Coronary artery (tissue), 2 donors: ENCODE results near the gene TMEM238.
A peak's percentile ranks its signal among the peaks of the same experiment; 100 is the strongest.
"Not testable (repeated sequence)": the region's sequence is repeated elsewhere in the genome, so short reads cannot be mapped to it uniquely, and the experiment has no call there.

Source experiments
- DNase-seq: peaks from one replicate; pipeline ENCODE4 v3.0.0-alpha.2; 2017; ENCODE audit warnings: low spot score
- H3K27ac ChIP-seq, 2 donors: fragments of 200-600 bp; sonication (generic); one replicate each; pipeline ENCODE4 v1.5.1; 2016 to 2019
- H3K4me3 ChIP-seq: fragments of 200-600 bp; sonication (generic); 2 replicates; pipeline ENCODE4 v1.5.1; 2016; ENCODE audit warnings: mild to moderate bottlenecking, moderate library complexity
- TF ChIP-seq, protein P1 (sequence below): fragments of 200-600 bp; sonication (generic); IDR thresholded peaks from one replicate; pipeline ENCODE4 v1.5.1; 2019; ENCODE audit warnings: antibody characterized with exemption

Gene TMEM238

DNA sequence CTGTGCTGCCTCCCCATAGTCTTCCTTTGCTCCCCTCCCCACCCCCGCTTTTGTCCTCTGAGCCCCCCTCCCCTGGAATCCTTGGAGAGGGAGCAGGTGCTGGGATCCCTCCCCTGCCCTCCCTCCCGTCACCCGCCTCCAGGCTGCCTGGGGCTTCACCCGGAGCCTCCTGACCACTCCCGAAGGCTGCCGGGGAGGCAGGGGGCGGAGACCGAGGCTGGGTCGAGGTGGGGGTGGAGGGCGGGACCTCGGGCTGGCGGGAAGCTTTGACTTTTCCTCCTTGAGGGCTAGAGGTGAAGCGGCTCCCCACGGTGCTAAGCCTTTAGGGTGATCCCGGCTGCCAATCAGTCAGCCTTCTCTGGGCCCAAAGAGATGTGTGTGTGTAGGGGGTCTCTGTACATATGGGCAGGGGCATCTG is 42.9 kb downstream of the TMEM238 start:
- H3K4me3 ChIP-seq: peak overlapping the region; percentile 75
- TF ChIP-seq, protein P1, sequence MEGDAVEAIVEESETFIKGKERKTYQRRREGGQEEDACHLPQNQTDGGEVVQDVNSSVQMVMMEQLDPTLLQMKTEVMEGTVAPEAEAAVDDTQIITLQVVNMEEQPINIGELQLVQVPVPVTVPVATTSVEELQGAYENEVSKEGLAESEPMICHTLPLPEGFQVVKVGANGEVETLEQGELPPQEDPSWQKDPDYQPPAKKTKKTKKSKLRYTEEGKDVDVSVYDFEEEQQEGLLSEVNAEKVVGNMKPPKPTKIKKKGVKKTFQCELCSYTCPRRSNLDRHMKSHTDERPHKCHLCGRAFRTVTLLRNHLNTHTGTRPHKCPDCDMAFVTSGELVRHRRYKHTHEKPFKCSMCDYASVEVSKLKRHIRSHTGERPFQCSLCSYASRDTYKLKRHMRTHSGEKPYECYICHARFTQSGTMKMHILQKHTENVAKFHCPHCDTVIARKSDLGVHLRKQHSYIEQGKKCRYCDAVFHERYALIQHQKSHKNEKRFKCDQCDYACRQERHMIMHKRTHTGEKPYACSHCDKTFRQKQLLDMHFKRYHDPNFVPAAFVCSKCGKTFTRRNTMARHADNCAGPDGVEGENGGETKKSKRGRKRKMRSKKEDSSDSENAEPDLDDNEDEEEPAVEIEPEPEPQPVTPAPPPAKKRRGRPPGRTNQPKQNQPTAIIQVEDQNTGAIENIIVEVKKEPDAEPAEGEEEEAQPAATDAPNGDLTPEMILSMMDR: no peak
- H3K27ac ChIP-seq: peak overlapping the region; percentile 47 to 93
- no peak for DNase-seq

DNA sequence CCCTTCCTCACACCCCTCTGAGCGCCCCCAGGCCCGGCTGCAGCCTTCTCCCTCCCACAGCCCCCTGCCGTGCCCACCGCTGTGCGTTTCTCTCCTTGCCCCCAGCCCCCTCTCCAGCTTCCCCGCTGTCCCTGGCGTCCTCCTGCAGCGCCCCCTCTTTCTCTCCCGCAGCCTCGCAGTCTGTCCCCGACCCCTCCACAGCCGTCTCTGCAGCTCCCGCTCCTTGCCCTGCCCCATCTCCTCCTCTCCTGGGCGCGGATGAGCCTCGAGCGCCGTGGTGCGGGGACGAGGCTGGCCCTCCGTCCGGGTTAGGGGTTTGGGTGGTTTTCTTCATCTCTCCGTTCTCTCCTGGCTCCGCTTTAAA is 43.3 kb downstream of the TMEM238 start:
- Histone ChIP-seq H3K4me3 (peak overlapping the region; percentile 75), H3K27ac (peak overlapping the region; percentile 47 to 93)
- no peak for DNase-seq
- TF ChIP-seq, protein P1: no peak

DNA sequence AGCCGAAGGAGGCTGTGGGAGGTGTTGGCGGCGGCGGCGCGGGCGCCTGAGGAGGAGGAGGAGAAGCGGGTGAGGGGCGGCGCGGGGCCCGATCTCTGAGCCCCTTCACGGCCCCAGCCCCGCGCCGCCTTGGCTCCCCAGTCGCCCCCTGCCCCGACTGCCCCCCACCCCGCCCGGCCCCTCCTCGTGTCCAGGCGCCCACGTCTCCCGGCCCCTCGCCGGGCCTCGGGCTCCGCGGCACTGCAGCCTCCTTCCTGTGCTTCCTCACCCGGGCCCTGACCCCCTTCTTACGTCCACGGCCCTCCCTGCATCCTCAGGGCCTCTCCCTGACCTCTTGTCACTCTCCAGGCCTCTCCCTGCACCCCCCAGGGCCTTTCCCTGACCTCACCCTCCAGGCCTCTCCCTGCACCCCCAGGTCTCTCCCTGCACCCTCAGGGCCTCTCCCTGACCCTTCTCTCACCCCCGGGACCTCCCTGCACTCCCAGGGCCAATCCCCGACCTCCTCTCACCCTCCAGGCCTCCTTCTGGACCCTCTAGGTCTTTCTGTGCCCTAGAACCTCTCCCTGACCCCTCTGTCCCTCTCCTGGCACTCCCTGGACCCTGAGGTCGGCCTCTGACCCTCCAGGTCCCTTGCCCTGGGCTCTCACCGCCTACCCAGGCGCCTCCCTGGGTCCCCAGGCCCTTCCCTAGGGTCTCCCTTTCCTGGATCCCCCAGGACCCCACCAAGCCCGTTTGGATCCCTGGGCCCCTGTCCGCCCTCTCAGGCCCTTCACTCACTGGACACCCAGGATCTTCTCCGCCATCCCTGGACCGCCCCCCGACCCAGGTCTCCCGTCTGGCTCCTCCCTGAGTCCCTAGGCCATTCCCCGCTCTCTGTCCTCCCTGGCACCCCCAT is 44.0 kb downstream of the TMEM238 start:
- TF ChIP-seq, protein P1: no peak
- H3K27ac ChIP-seq: peak overlapping the region; percentile 82 to 93
- DNase-seq: no peak
- peak overlapping the region; percentile 75 for H3K4me3 ChIP-seq

DNA sequence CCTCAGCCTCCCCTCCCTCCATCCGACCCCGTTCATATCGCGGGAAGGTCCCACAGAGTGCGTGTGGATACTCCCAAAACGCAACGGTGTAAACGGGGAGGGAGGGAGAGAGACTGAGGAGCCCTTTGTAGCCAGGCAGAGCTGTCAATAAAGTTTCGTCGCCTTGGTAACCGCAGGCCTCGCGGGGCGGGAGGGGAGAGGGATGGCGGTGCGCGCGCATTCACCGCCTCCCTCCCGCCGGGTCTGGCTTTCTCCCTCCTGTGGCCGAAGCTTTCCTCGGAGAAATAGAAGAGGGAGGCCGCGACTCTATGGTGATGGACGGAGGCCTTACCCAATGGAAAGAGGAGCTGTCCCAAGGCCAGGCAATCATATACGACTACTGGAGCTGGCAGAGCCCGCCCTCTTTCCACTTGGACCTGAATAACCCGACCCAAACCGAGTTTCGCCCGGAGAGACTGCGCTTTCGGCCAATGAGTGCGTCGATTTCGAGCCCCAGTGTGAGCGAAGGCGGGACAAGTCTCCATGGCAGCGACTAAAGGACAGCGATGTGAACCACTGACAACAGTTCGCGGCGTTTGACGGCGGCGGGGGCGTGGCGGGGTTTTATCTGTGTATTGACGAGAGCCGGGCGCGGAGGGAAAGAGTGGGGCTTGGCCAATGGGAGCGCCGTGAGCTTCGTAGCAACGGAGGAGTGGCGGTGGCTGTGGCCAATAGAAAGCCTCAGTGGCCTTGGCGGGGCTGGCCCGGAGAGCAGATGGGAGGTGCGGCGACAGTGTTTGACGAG is 44.8 kb downstream of the TMEM238 start, which contains the start of gene KMT5C:
KMT5C (plus strand) TSS at position 772 of the 784 bp plus-strand sequence. CDS start 2,061 bp downstream, outside the sequence.
- peak within 1 kb of the TSS; percentile 75 for H3K4me3 ChIP-seq
- peak; percentile 100 for DNase-seq

DNA sequence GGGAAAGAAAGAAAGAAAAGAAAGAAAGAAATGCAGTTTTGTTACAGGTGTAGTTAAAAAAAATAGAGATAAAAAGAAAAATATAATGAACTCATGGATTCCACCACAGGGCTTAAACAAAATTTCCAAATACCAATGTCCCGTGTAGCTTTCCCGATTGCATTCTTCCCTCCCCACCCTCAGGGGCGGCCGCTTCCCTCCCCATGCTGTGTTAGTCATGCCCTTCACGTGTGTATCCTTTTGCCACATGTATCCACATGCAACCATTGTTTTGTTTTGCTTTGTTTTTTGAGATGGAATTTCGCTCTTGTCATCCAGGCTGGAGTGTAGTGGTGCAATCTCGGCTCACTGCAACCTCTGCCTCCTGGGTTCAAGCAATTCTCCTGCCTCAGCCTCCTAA is 48.0 kb downstream of the TMEM238 start:
- no peak overlapping the region for H3K4me3 ChIP-seq
- TF ChIP-seq, protein P1: no peak
- DNase-seq: no peak
- H3K27ac ChIP-seq: no peak overlapping the region

More for the DNA sequence above, 44.8 kb downstream of the TMEM238 start, which contains the start of gene KMT5C:
- TF ChIP-seq, protein P1: peak; percentile 17
- H3K27ac ChIP-seq: peak within 1 kb of the TSS; percentile 91 to 93

DNA sequence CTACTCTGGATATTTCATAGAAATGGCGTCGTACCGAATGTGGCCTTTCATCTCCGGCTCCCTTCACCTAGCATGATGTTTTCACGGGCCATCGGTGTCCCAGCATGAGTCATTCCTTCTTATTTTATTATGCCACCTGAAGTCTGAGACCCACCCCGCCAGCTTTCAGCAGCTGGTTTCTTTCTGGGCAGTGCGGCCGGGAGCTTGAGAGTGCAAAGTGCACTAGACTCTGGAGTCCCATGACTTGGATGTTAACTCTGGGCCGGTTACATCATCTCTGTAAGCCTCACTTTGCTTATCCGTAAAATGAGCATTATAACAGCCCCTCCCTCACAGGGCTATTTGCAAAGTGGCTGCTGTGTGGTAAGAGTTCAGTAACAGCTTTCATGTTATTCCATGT is 50.2 kb downstream of the TMEM238 start:
- no peak for DNase-seq
- H3K4me3 ChIP-seq: no peak overlapping the region
- TF ChIP-seq, protein P1: no peak
- H3K27ac ChIP-seq: no peak overlapping the region

DNA sequence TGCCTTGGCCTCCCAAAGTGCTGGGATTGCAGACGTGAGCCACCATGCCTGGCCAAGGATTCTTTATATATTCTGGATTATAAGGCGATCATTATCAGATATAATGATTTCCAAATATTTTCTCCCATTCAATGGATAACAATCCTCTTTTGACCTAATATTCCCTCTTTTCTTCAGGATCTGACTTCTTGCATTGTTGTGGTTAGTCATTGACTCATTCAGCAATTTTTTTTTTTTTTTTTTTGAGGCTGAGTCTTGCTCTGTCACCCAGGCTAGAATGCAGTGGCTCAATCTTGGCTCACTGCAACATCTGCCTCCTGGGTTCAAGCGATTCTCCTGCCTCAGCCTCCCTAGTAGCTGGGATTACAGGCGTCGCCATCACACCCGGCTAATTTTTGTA is 54.3 kb downstream of the TMEM238 start:
- not testable (repeated sequence) for H3K27ac ChIP-seq, DNase-seq, H3K4me3 ChIP-seq
